Measurements from ENCODE around the gene SLC2A1. TPM values are rescaled to one million over a fixed set of nuclear protein-coding genes. Genes with fewer than 3 reads are reported as not detected.

Gene SLC2A1
- total RNA-seq, 4 donors from 2014 or later: 953 to 4,970 (median 3,437) TPM

- TF ChIP-seq CTCF (IDR thresholded peaks at IDR 0.05): no peak
- no peak for TF ChIP-seq POLR2A (IDR thresholded peaks at IDR 0.05)
- TF ChIP-seq EP300 (IDR thresholded peaks at IDR 0.05): no peak
- peak overlapping the region in 1 of 4 donors; percentile 25 for H3K27ac ChIP-seq
- WGBS, 2 donors: 85 to 92% methylated on average over 9 of the region's 9 CpGs
Observed at GRCh38 chr1:42979896-42980800, 21.5 kb upstream of the SLC2A1 start.

GRCh38 chr1:42979036-42979430 is 20.4 kb upstream of the SLC2A1 start:
- WGBS, 2 donors: 79 to 81% methylated on average over 2 of the region's 2 CpGs
- H3K27me3 ChIP-seq: no peaks in the 10 kb centered on the region
- H3K4me3 ChIP-seq: no peak overlapping the region
- no peaks in the 10 kb centered on the region for H3K9me3 ChIP-seq
- DNase-seq (ENCODE audit: low spot score in 2 of 2): no peak
- H3K27ac ChIP-seq: no peak overlapping the region
- peaks cover 0 to 29% (median 2%) of the 10 kb centered on the region in 4 donors for H3K4me1 ChIP-seq
- H3K36me3 ChIP-seq: no peaks in the 10 kb centered on the region
- TF ChIP-seq POLR2A (IDR thresholded peaks at IDR 0.05): no peak
- TF ChIP-seq EP300 (IDR thresholded peaks at IDR 0.05): no peak
- TF ChIP-seq CTCF (IDR thresholded peaks at IDR 0.05): no peak

More at GRCh38 chr1:42979896-42980800, 21.5 kb upstream of the SLC2A1 start:
- no peak for DNase-seq (ENCODE audit: low spot score in 2 of 2)
- no peaks in the 10 kb centered on the region for H3K9me3 ChIP-seq
- no peaks in the 10 kb centered on the region for H3K36me3 ChIP-seq
- H3K4me3 ChIP-seq: no peak overlapping the region
- peaks cover 0 to 18% (median 2%) of the 10 kb centered on the region in 4 donors for H3K4me1 ChIP-seq
- no peaks in the 10 kb centered on the region for H3K27me3 ChIP-seq

GRCh38 chr1:42978317-42979035 is 19.8 kb upstream of the SLC2A1 start:
- TF ChIP-seq EP300 (IDR thresholded peaks at IDR 0.05) (no peak), CTCF (IDR thresholded peaks at IDR 0.05) (no peak)
- DNase-seq (ENCODE audit: low spot score in 2 of 2): no peak
- WGBS, 2 donors: 62% methylated on average over 14 of the region's 14 CpGs
- Histone ChIP-seq H3K27ac (no peak overlapping the region), H3K36me3 (no peaks in the 10 kb centered on the region), H3K27me3 (no peaks in the 10 kb centered on the region), H3K4me3 (no peak overlapping the region), H3K4me1 (peaks cover 0 to 32% (median 2%) of the 10 kb centered on the region in 4 donors), H3K9me3 (no peaks in the 10 kb centered on the region)

- DNase-seq (ENCODE audit: low spot score in 2 of 2): no peak
- peaks cover 0 to 36% (median 2%) of the 10 kb centered on the region in 4 donors for H3K4me1 ChIP-seq
- 100% methylated on average over 1 of the region's 1 CpG for WGBS, 2 donors
- H3K4me3 ChIP-seq: no peak overlapping the region
- no peaks in the 10 kb centered on the region for H3K27me3 ChIP-seq
- no peak overlapping the region for H3K27ac ChIP-seq
- no peaks in the 10 kb centered on the region for H3K9me3 ChIP-seq
- TF ChIP-seq CTCF (IDR thresholded peaks at IDR 0.05) (no peak), POLR2A (IDR thresholded peaks at IDR 0.05) (no peak), EP300 (IDR thresholded peaks at IDR 0.05) (no peak)
- H3K36me3 ChIP-seq: no peaks in the 10 kb centered on the region
Observed at GRCh38 chr1:42977653-42978052, 19.0 kb upstream of the SLC2A1 start.

All from tibial nerve (tissue), 4 donors.